GM21717 (cell line): Measurements from ENCODE around the gene MAP3K12.
A peak's percentile ranks its signal among the peaks of the same experiment; 100 is the strongest.

Experiments
- ATAC-seq: cut with Tn5 transposase; IDR thresholded peaks from one replicate; pipeline ENCODE4 v1.9.1; 2021; ENCODE audit warnings: mild to moderate bottlenecking, moderate library complexity; ENCODE audit not compliant: unreplicated experiment

Gene MAP3K12

GRCh38 chr12:53474077-53474476 lies 25.2 kb downstream of the MAP3K12 start:
- ATAC-seq: no peak

- ATAC-seq: no peak
Measured at GRCh38 chr12:53472056-53472582, 27.1 kb downstream of the MAP3K12 start.

GRCh38 chr12:53468282-53468681 lies 31.0 kb downstream of the MAP3K12 start:
- no peak for ATAC-seq

GRCh38 chr12:53467880-53468279 lies 31.4 kb downstream of the MAP3K12 start:
- no peak for ATAC-seq

GRCh38 chr12:53467082-53467481 lies 32.2 kb downstream of the MAP3K12 start:
- no peak for ATAC-seq

GRCh38 chr12:53466640-53467039 lies 32.6 kb downstream of the MAP3K12 start:
- no peak for ATAC-seq

- ATAC-seq: no peak
Measured at GRCh38 chr12:53465679-53466078, 33.6 kb downstream of the MAP3K12 start.

GRCh38 chr12:53464685-53465418 lies 34.4 kb downstream of the MAP3K12 start:
- ATAC-seq: no peak

- ATAC-seq: no peak
Measured at GRCh38 chr12:53463802-53464560, 35.3 kb downstream of the MAP3K12 start.

- ATAC-seq: no peak
Measured at GRCh38 chr12:53462935-53463334, 36.3 kb downstream of the MAP3K12 start.

- ATAC-seq: no peak
Measured at GRCh38 chr12:53461591-53461990, 37.7 kb downstream of the MAP3K12 start.

- ATAC-seq: no peak
Measured at GRCh38 chr12:53461059-53461458, 38.2 kb downstream of the MAP3K12 start.

GRCh38 chr12:53459097-53459496 lies 40.2 kb downstream of the MAP3K12 start:
- no peak for ATAC-seq

- no peak for ATAC-seq
Measured at GRCh38 chr12:53456654-53457366, 42.4 kb downstream of the MAP3K12 start.

- no peak for ATAC-seq
Measured at GRCh38 chr12:53454707-53455106, 44.6 kb downstream of the MAP3K12 start.

GRCh38 chr12:53453953-53454640 lies 45.2 kb downstream of the MAP3K12 start:
- no peak for ATAC-seq

GRCh38 chr12:53452159-53453077 lies 46.8 kb downstream of the MAP3K12 start:
- ATAC-seq: peak; percentile 31

GRCh38 chr12:53451661-53452158 lies 47.5 kb downstream of the MAP3K12 start, which contains the start of gene PCBP2:
TSS of gene PCBP2 (plus strand) at chr12:53452102. CDS start at chr12:53454801, 2,699 bp downstream.
- peak; percentile 93 for ATAC-seq

- ATAC-seq: no peak
Measured at GRCh38 chr12:53450936-53451335, 48.3 kb downstream of the MAP3K12 start.
